ENCODE measurements around the gene MRPL14.

GRCh38 chr6:44143731-44144130 lies 16.5 kb upstream of the MRPL14 start:
- TF ChIP-seq CTCF (IDR thresholded peaks at IDR 0.05 in 4 of 5, conservative IDR thresholded peaks at IDR 0.05 in 1 of 5) (no peak), POLR2A (IDR thresholded peaks at IDR 0.05) (no peak)

Data from gastrocnemius medialis (tissue), 4 donors.